PC-3 (cell line): ENCODE results near the gene GLIPR1. TPM values are rescaled to one million over a fixed set of nuclear protein-coding genes. Genes with fewer than 3 reads are reported as not detected.

Experiments
- ATAC-seq: fragments of 200-7000 bp; cut with Tn5 transposase; 2 replicates; pipeline ENCODE4 v1.9.1; 2020; ENCODE audit warnings: mild to moderate bottlenecking, moderate library complexity
- BruUV-seq: library from RNA; stranded (reverse); fragments of 400-500 nt; replicated peaks from 2 replicates; lab custom pipeline; 2021; lab: Mats Ljungman, UMichigan
- CTCF ChIA-PET: fragments of 300-600 bp; sonication (Branson Sonifier 250); formaldehyde crosslinking; loops from one replicate; lab custom pipeline; 2022; ENCODE audit warnings: antibody characterized with exemption; lab: Charles Lee
- POLR2A ChIA-PET: fragments of 300-600 bp; sonication (Branson Sonifier 250); formaldehyde crosslinking; loops from one replicate; lab custom pipeline; 2022; ENCODE audit warnings: antibody characterized with exemption; ENCODE audit not compliant: unreplicated experiment; lab: Charles Lee
- DNase-seq: peaks from one replicate; pipeline ENCODE4 v3.0.0-alpha.2; 2015
- H2AFZ ChIP-seq: fragments of 300-600 bp; sonication (generic); 2 replicates; pipeline ENCODE4 v1.6.0; 2016; ENCODE audit warnings: antibody characterized with exemption, low read length
- H3F3A ChIP-seq: fragments of 300-600 bp; sonication (generic); one replicate; pipeline ENCODE4 v1.6.0; 2017; ENCODE audit warnings: antibody characterized with exemption, low read length, control low read depth, mild to moderate bottlenecking; ENCODE audit not compliant: unreplicated experiment
- H3K27ac ChIP-seq: fragments of 300-600 bp; sonication (generic); 2 replicates; pipeline ENCODE4 v1.5.1; 2016; ENCODE audit warnings: mild to moderate bottlenecking, low read length
- H3K27me3 ChIP-seq: fragments of 300-600 bp; sonication (generic); 2 replicates; pipeline ENCODE4 v1.6.1; 2016; ENCODE audit warnings: low read length, mixed read lengths
- H3K36me3 ChIP-seq: fragments of 300-600 bp; sonication (generic); 2 replicates; pipeline ENCODE4 v1.6.1; 2016; ENCODE audit warnings: low read depth, mixed run types, low read length, mixed read lengths
- H3K4me1 ChIP-seq: fragments of 300-600 bp; sonication (generic); 2 replicates; pipeline ENCODE4 v1.5.1; 2016; ENCODE audit warnings: low read length; ENCODE audit not compliant: insufficient read depth
- H3K4me2 ChIP-seq: fragments of 300-600 bp; sonication (generic); 2 replicates; pipeline ENCODE4 v1.6.0; 2016; ENCODE audit warnings: low read length
- H3K4me3 ChIP-seq: fragments of 300-600 bp; sonication (generic); 2 replicates; pipeline ENCODE4 v1.5.1; 2016; ENCODE audit warnings: mild to moderate bottlenecking, low read length, mixed read lengths
- H3K79me2 ChIP-seq: fragments of 300-600 bp; sonication (generic); 2 replicates; pipeline ENCODE4 v1.6.1; 2017; ENCODE audit warnings: low read length, mixed read lengths
- H3K9ac ChIP-seq: fragments of 300-600 bp; sonication (generic); 2 replicates; pipeline ENCODE4 v1.6.0; 2016; ENCODE audit warnings: mild to moderate bottlenecking, low read length
- H3K9me2 ChIP-seq: fragments of 300-600 bp; sonication (generic); replicated peaks from 2 replicates; pipeline ENCODE4 v1.6.1; 2016; ENCODE audit warnings: mixed run types, low read length, mixed read lengths
- H3K9me3 ChIP-seq: fragments of 300-600 bp; sonication (generic); 2 replicates; pipeline ENCODE4 v1.6.1; 2016; ENCODE audit warnings: low read length, mixed read lengths
- H4K20me1 ChIP-seq: fragments of 300-600 bp; sonication (generic); 2 replicates; pipeline ENCODE4 v1.6.1; 2016; ENCODE audit warnings: low read length, mixed read lengths
- EZH2 ChIP-seq: fragments of 300-600 bp; sonication (generic); IDR thresholded peaks from one replicate; pipeline ENCODE4 v1.6.1; 2017; ENCODE audit warnings: antibody characterized with exemption, mild to moderate bottlenecking, low read length; ENCODE audit not compliant: unreplicated experiment
- EZH2phosphoT487 ChIP-seq: fragments of 300-600 bp; sonication (generic); IDR thresholded peaks from 2 replicates; pipeline ENCODE4 v1.6.1; 2018; ENCODE audit warnings: mild to moderate bottlenecking, antibody characterized with exemption, low read length, borderline replicate concordance
- intact Hi-C: fragments of 100-400 bp; cut with micrococcal nuclease; formaldehyde crosslinking; loops from 2 replicates; pipeline ENCODE4 v1.9.0; 2023
- total RNA-seq: library from RNA; depleted of rRNA; stranded (reverse); fragments of >200 nt; gene quantifications from 2 replicates; pipeline ENCODE4 v1.2.3, GENCODE V29; 2014
- TF ChIP-seq, protein P1 (sequence below): fragments of 300-600 bp; sonication (generic); conservative IDR thresholded peaks from 2 replicates; pipeline ENCODE4 v1.5.1; 2017; ENCODE audit warnings: antibody characterized with exemption, low read depth, mild to moderate bottlenecking, low read length

Gene GLIPR1
- total RNA-seq, 1 experiment from 2014 or later, result 22.2 TPM

DNA sequence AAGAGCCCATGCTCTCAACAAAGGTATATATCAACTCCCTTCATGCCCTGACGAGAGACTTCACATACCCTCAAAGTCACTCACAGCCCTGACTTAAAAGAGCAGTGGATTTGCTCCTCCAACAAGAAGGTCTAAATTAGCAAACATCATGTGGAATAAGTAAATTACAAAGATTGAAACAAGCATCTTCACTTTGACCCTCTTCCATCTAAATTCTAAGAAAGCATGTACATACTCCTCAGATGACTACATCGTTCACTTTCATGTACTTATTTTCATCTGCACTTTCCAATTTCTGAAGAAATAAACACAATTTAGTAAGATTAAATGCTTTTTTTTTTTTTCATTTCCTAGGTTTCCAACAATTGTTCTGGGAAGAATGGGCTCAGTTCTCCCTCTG, 69.4 kb downstream of the GLIPR1 start:
- no peaks in the 10 kb centered on the region for H3K9me2 ChIP-seq
- H3K4me2 ChIP-seq, result no peak overlapping the region
- H4K20me1 ChIP-seq, result no peaks in the 10 kb centered on the region
- no peaks in the 10 kb centered on the region for H3K9me3 ChIP-seq
- H2AFZ ChIP-seq, result no peak overlapping the region
- intact Hi-C loops, result no loop called here
- DNase-seq, result no peak
- H3K36me3 ChIP-seq, result no peaks in the 10 kb centered on the region
- no peak overlapping the region for H3K4me3 ChIP-seq
- TF ChIP-seq, protein P1, sequence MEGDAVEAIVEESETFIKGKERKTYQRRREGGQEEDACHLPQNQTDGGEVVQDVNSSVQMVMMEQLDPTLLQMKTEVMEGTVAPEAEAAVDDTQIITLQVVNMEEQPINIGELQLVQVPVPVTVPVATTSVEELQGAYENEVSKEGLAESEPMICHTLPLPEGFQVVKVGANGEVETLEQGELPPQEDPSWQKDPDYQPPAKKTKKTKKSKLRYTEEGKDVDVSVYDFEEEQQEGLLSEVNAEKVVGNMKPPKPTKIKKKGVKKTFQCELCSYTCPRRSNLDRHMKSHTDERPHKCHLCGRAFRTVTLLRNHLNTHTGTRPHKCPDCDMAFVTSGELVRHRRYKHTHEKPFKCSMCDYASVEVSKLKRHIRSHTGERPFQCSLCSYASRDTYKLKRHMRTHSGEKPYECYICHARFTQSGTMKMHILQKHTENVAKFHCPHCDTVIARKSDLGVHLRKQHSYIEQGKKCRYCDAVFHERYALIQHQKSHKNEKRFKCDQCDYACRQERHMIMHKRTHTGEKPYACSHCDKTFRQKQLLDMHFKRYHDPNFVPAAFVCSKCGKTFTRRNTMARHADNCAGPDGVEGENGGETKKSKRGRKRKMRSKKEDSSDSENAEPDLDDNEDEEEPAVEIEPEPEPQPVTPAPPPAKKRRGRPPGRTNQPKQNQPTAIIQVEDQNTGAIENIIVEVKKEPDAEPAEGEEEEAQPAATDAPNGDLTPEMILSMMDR, result no peak
- TF ChIP-seq EZH2 (no peak), EZH2phosphoT487 (no peak)
- H3K27ac ChIP-seq, result no peak overlapping the region
- H3K27me3 ChIP-seq, result no peaks in the 10 kb centered on the region
- POLR2A ChIA-PET, result no interaction called here
- CTCF ChIA-PET, result no interaction called here
- H3K9ac ChIP-seq, result no peak overlapping the region
- H3K4me1 ChIP-seq, result peaks cover 3% of the 10 kb centered on the region; the same call in 1 of the 2 replicates
- H3F3A ChIP-seq, result no peaks in the 10 kb centered on the region
- no peak for ATAC-seq
- H3K79me2 ChIP-seq, result no peaks in the 10 kb centered on the region
- BruUV-seq, result no TSS peak

- Histone ChIP-seq H3F3A (no peaks in the 10 kb centered on the region), H3K9ac (no peak overlapping the region), H3K79me2 (no peaks in the 10 kb centered on the region), H3K4me2 (no peak overlapping the region), H3K27me3 (no peaks in the 10 kb centered on the region), H2AFZ (no peak overlapping the region), H3K4me1 (peaks cover 3% of the 10 kb centered on the region; the same call in 1 of the 2 replicates), H3K4me3 (no peak overlapping the region), H3K27ac (no peak overlapping the region), H3K9me2 (no peaks in the 10 kb centered on the region), H4K20me1 (no peaks in the 10 kb centered on the region), H3K9me3 (no peaks in the 10 kb centered on the region), H3K36me3 (no peaks in the 10 kb centered on the region)
- CTCF ChIA-PET, result no interaction called here
- TF ChIP-seq EZH2phosphoT487, result no peak
- no peak for TF ChIP-seq EZH2
- TF ChIP-seq, protein P1, result no peak
- intact Hi-C loops, result no loop called here
- no TSS peak for BruUV-seq
- no peak for ATAC-seq
- POLR2A ChIA-PET, result no interaction called here
- no peak for DNase-seq
Measured at GRCh38 chr12:75550401-75551240, 70.1 kb downstream of the GLIPR1 start.

- H3K9me2 ChIP-seq, result no peaks in the 10 kb centered on the region
- ATAC-seq (no peak), DNase-seq (no peak)
- intact Hi-C loops, result no loop called here
- TF ChIP-seq, protein P1, result no peak
- TF ChIP-seq EZH2phosphoT487 (no peak), EZH2 (no peak)
- no peaks in the 10 kb centered on the region for H4K20me1 ChIP-seq
- peaks cover 11% of the 10 kb centered on the region for H3K4me1 ChIP-seq
- no peaks in the 10 kb centered on the region for H3K27me3 ChIP-seq
- H3K27ac ChIP-seq, result no peak overlapping the region
- H3K9me3 ChIP-seq, result no peaks in the 10 kb centered on the region
- H3K4me2 ChIP-seq, result no peak overlapping the region
- ChIA-PET POLR2A (no interaction called here), CTCF (interaction anchor here (0.6 kb wide), 1 partner anchor 193 kb away, joined by 3 read pairs; no protein-coding TSS in a partner anchor)
- no peaks in the 10 kb centered on the region for H3K79me2 ChIP-seq
- H3K9ac ChIP-seq, result no peak overlapping the region
- H3K4me3 ChIP-seq, result no peak overlapping the region
- no TSS peak for BruUV-seq
- H3F3A ChIP-seq, result no peaks in the 10 kb centered on the region
- H3K36me3 ChIP-seq, result no peaks in the 10 kb centered on the region
- no peak overlapping the region for H2AFZ ChIP-seq
Measured at GRCh38 chr12:75551477-75551876, 70.9 kb downstream of the GLIPR1 start.
